Dendritic cell treated with granulocyte-macrophage colony-stimulating factor and Interleukin-4, amounts not matched to agents 40 ng/mL and 50 ng/mL, for 4 days (primary cell): ENCODE measurements around the gene CD1D.
"Not testable (repeated sequence)": the region's sequence is repeated elsewhere in the genome, so short reads cannot be mapped to it uniquely, and the experiment has no call there.

Experiments used
- H3K27ac Mint-ChIP-seq: one replicate; pipeline ENCODE4 v1.8.0; 2022; ENCODE audit warnings: mild to moderate bottlenecking, mixed read lengths
- H3K27me3 Mint-ChIP-seq: one replicate; pipeline ENCODE4 v1.8.0; 2022; ENCODE audit warnings: mild to moderate bottlenecking, mixed read lengths
- H3K36me3 Mint-ChIP-seq: one replicate; pipeline ENCODE4 v1.8.0; 2022; ENCODE audit warnings: low read depth, mixed read lengths
- H3K4me1 Mint-ChIP-seq: one replicate; pipeline ENCODE4 v1.8.0; 2022; ENCODE audit warnings: low read depth, mixed read lengths
- H3K4me3 Mint-ChIP-seq: one replicate; pipeline ENCODE4 v1.8.0; 2022; ENCODE audit warnings: mild to moderate bottlenecking, moderate library complexity, mixed read lengths
- H3K9me3 Mint-ChIP-seq: one replicate; pipeline ENCODE4 v1.8.0; 2022; ENCODE audit warnings: mixed read lengths
- intact Hi-C: fragments of 100-400 bp; cut with micrococcal nuclease; formaldehyde crosslinking; loops from one replicate; pipeline ENCODE4 v1.15.0; 2022

The CD1D gene

GRCh38 chr1:158153746-158154444 lies 26.8 kb upstream of the CD1D start:
- peak overlapping the region; percentile 54 for H3K27ac Mint-ChIP-seq
- no peaks in the 10 kb centered on the region for H3K27me3 Mint-ChIP-seq
- H3K4me3 Mint-ChIP-seq: peak overlapping the region; percentile 10
- H3K4me1 Mint-ChIP-seq: peaks cover 70% of the 10 kb centered on the region
- intact Hi-C loops: loop anchor here (5.0 kb wide), 1 partner anchor 33 kb away; no protein-coding TSS in a partner anchor
- no peaks in the 10 kb centered on the region for H3K9me3 Mint-ChIP-seq
- H3K36me3 Mint-ChIP-seq: no peaks in the 10 kb centered on the region

GRCh38 chr1:158154501-158154900 lies 26.2 kb upstream of the CD1D start:
- Mint-ChIP-seq H3K36me3 (no peaks in the 10 kb centered on the region), H3K27me3 (no peaks in the 10 kb centered on the region), H3K4me3 (no peak overlapping the region), H3K27ac (peak overlapping the region; percentile 54), H3K4me1 (peaks cover 64% of the 10 kb centered on the region), H3K9me3 (no peaks in the 10 kb centered on the region)
- intact Hi-C loops: loop anchor here (5.0 kb wide), 1 partner anchor 33 kb away; no protein-coding TSS in a partner anchor

- Mint-ChIP-seq H3K27me3 (no peaks in the 10 kb centered on the region), H3K4me1 (peaks cover 58% of the 10 kb centered on the region), H3K9me3 (no peaks in the 10 kb centered on the region), H3K36me3 (no peaks in the 10 kb centered on the region), H3K27ac (no peak overlapping the region), H3K4me3 (no peak overlapping the region)
- intact Hi-C loops: no loop called here
Observed at GRCh38 chr1:158155673-158156072, 25.0 kb upstream of the CD1D start.

GRCh38 chr1:158159597-158159996 lies 21.1 kb upstream of the CD1D start:
- no peaks in the 10 kb centered on the region for H3K9me3 Mint-ChIP-seq
- intact Hi-C loops: no loop called here
- H3K27me3 Mint-ChIP-seq: peaks cover 2% of the 10 kb centered on the region
- no peak overlapping the region for H3K27ac Mint-ChIP-seq
- peaks cover 49% of the 10 kb centered on the region for H3K4me1 Mint-ChIP-seq
- H3K36me3 Mint-ChIP-seq: no peaks in the 10 kb centered on the region
- no peak overlapping the region for H3K4me3 Mint-ChIP-seq

- Mint-ChIP-seq H3K4me3 (no peak overlapping the region), H3K27ac (no peak overlapping the region), H3K27me3 (peaks cover 2% of the 10 kb centered on the region), H3K36me3 (no peaks in the 10 kb centered on the region), H3K4me1 (peaks cover 44% of the 10 kb centered on the region), H3K9me3 (peaks cover 9% of the 10 kb centered on the region)
- intact Hi-C loops: no loop called here
Observed at GRCh38 chr1:158161446-158161845, 19.2 kb upstream of the CD1D start.

GRCh38 chr1:158163000-158163947 lies 17.4 kb upstream of the CD1D start:
- H3K9me3 Mint-ChIP-seq: peaks cover 9% of the 10 kb centered on the region
- H3K4me3 Mint-ChIP-seq: peak overlapping the region; percentile 24
- intact Hi-C loops: no loop called here
- peak overlapping the region; percentile 7 for H3K27ac Mint-ChIP-seq
- peaks cover 2% of the 10 kb centered on the region for H3K27me3 Mint-ChIP-seq
- peaks cover 39% of the 10 kb centered on the region for H3K4me1 Mint-ChIP-seq
- no peaks in the 10 kb centered on the region for H3K36me3 Mint-ChIP-seq

GRCh38 chr1:158169105-158169504 lies 11.6 kb upstream of the CD1D start:
- H3K4me1 Mint-ChIP-seq: peaks cover 9% of the 10 kb centered on the region
- H3K27ac Mint-ChIP-seq: no peak overlapping the region
- no peak overlapping the region for H3K4me3 Mint-ChIP-seq
- H3K9me3 Mint-ChIP-seq: peaks cover 15% of the 10 kb centered on the region
- no peaks in the 10 kb centered on the region for H3K36me3 Mint-ChIP-seq
- intact Hi-C loops: no loop called here
- H3K27me3 Mint-ChIP-seq: no peaks in the 10 kb centered on the region

GRCh38 chr1:158175915-158176314 lies 4.8 kb upstream of the CD1D start:
- H3K36me3 Mint-ChIP-seq, H3K27me3 Mint-ChIP-seq, H3K27ac Mint-ChIP-seq, H3K9me3 Mint-ChIP-seq, intact Hi-C loops, H3K4me3 Mint-ChIP-seq: not testable (repeated sequence)
- peaks cover 27% of the 10 kb centered on the region for H3K4me1 Mint-ChIP-seq

GRCh38 chr1:158176399-158176798 lies 4.3 kb upstream of the CD1D start:
- Mint-ChIP-seq H3K4me1 (peaks cover 32% of the 10 kb centered on the region), H3K36me3 (peaks cover 6% of the 10 kb centered on the region)
- intact Hi-C loops: no loop called here

GRCh38 chr1:158176849-158177699 lies 3.6 kb upstream of the CD1D start:
- H3K27ac Mint-ChIP-seq, H3K36me3 Mint-ChIP-seq, H3K9me3 Mint-ChIP-seq, intact Hi-C loops, H3K27me3 Mint-ChIP-seq: not testable (repeated sequence)
- peaks cover 39% of the 10 kb centered on the region for H3K4me1 Mint-ChIP-seq
- peak overlapping the region; percentile 69 for H3K4me3 Mint-ChIP-seq

More at GRCh38 chr1:158176399-158176798, 4.3 kb upstream of the CD1D start:
- no peak overlapping the region for H3K4me3 Mint-ChIP-seq
- H3K27me3 Mint-ChIP-seq: peaks cover 6% of the 10 kb centered on the region
- no peaks in the 10 kb centered on the region for H3K9me3 Mint-ChIP-seq
- no peak overlapping the region for H3K27ac Mint-ChIP-seq

GRCh38 chr1:158177700-158178450 lies 2.8 kb upstream of the CD1D start:
- Mint-ChIP-seq H3K27ac (no peak overlapping the region), H3K27me3 (peaks cover 10% of the 10 kb centered on the region), H3K9me3 (no peaks in the 10 kb centered on the region), H3K4me3 (peak overlapping the region; percentile 69), H3K4me1 (peaks cover 47% of the 10 kb centered on the region), H3K36me3 (peaks cover 6% of the 10 kb centered on the region)
- intact Hi-C loops: no loop called here

GRCh38 chr1:158179301-158180041 lies 1.2 kb upstream of the CD1D start:
- H3K27ac Mint-ChIP-seq: peak overlapping the region; percentile 59
- no peaks in the 10 kb centered on the region for H3K9me3 Mint-ChIP-seq
- peaks cover 6% of the 10 kb centered on the region for H3K36me3 Mint-ChIP-seq
- no peak overlapping the region for H3K4me3 Mint-ChIP-seq
- H3K27me3 Mint-ChIP-seq: peaks cover 10% of the 10 kb centered on the region
- intact Hi-C loops: no loop called here
- peaks cover 60% of the 10 kb centered on the region for H3K4me1 Mint-ChIP-seq
